ENCODE data around the gene RAB40B.

The RAB40B gene

GRCh38 chr17:82648165-82648668 lies 50.3 kb downstream of the RAB40B start, which contains the start of gene WDR45B:
Gene WDR45B (minus strand): TSS chr17:82648444. CDS start chr17:82648340, 104 bp downstream.
- DNase-seq = peak; percentile 90

- peak; percentile 16 for DNase-seq
Measured at GRCh38 chr17:82647593-82648164, 50.8 kb downstream of the RAB40B start.

GRCh38 chr17:82645516-82645915 lies 53.0 kb downstream of the RAB40B start:
- no peak for DNase-seq

GRCh38 chr17:82644148-82644547 lies 54.4 kb downstream of the RAB40B start:
- DNase-seq = no peak

GRCh38 chr17:82642022-82642421 lies 56.5 kb downstream of the RAB40B start:
- DNase-seq = no peak

GRCh38 chr17:82640036-82640435 lies 58.5 kb downstream of the RAB40B start:
- no peak for DNase-seq

GRCh38 chr17:82639628-82640027 lies 58.9 kb downstream of the RAB40B start:
- DNase-seq = no peak

- DNase-seq = no peak
Measured at GRCh38 chr17:82638183-82638773, 60.2 kb downstream of the RAB40B start.

- DNase-seq = no peak
Measured at GRCh38 chr17:82636626-82637598, 61.6 kb downstream of the RAB40B start.

GRCh38 chr17:82633343-82633742 lies 65.2 kb downstream of the RAB40B start:
- no peak for DNase-seq

GRCh38 chr17:82632451-82632850 lies 66.0 kb downstream of the RAB40B start:
- DNase-seq = no peak

- DNase-seq = no peak
Measured at GRCh38 chr17:82631544-82631943, 67.0 kb downstream of the RAB40B start.

GRCh38 chr17:82630212-82630611 lies 68.3 kb downstream of the RAB40B start:
- DNase-seq = no peak

- no peak for DNase-seq
Measured at GRCh38 chr17:82629748-82630147, 68.8 kb downstream of the RAB40B start.

- DNase-seq = peak; percentile 20
Measured at GRCh38 chr17:82627405-82627804, 71.1 kb downstream of the RAB40B start.

GRCh38 chr17:82623707-82624106 lies 74.8 kb downstream of the RAB40B start:
- DNase-seq = peak; percentile 86

- no peak for DNase-seq
Measured at GRCh38 chr17:82619641-82620040, 78.9 kb downstream of the RAB40B start.

GRCh38 chr17:82619211-82619610 lies 79.3 kb downstream of the RAB40B start:
- no peak for DNase-seq

GRCh38 chr17:82616021-82616711 lies 82.3 kb downstream of the RAB40B start:
- DNase-seq = no peak

- no peak for DNase-seq
Measured at GRCh38 chr17:82615084-82616020, 83.1 kb downstream of the RAB40B start.

GRCh38 chr17:82614095-82614631 lies 84.3 kb downstream of the RAB40B start:
- DNase-seq = no peak

Measured in NCI-H526 treated with DMSO at 0.1 percent for 48 hours (cell line).